BLaER1 treated with 17β-estradiol and CSF1 and Interleukin-3, amounts not matched to agents 10 nM and 100 nM (cell line): ENCODE data around the gene ATG10.
"Not testable (repeated sequence)": the region's sequence is repeated elsewhere in the genome, so short reads cannot be mapped to it uniquely, and the experiment has no call there.

Source experiments
- H3K27ac ChIP-seq, 11 experiments: shearing (Covaris generic); formaldehyde crosslinking; 2 replicates each; pipeline ENCODE4 v1.8.1; 2022
- H3K27me3 ChIP-seq, 11 experiments: shearing (Covaris generic); formaldehyde crosslinking; 2 replicates each; pipeline ENCODE4 v1.8.1; 2022
- H3K36me3 ChIP-seq, 11 experiments: shearing (Covaris generic); formaldehyde crosslinking; 2 replicates each; pipeline ENCODE4 v1.8.1; 2022
- H3K4me1 ChIP-seq, 10 experiments: shearing (Covaris generic); formaldehyde crosslinking; 2 replicates each; pipeline ENCODE4 v1.8.1; 2022
- H3K4me2 ChIP-seq, 11 experiments: shearing (Covaris generic); formaldehyde crosslinking; 2 replicates each; pipeline ENCODE4 v1.8.1; 2022
- H3K4me3 ChIP-seq, 10 experiments: shearing (Covaris generic); formaldehyde crosslinking; 2 replicates each; pipeline ENCODE4 v1.8.1; 2022
- H3K9ac ChIP-seq, 11 experiments: shearing (Covaris generic); formaldehyde crosslinking; 2 replicates each; pipeline ENCODE4 v1.8.1; 2022
- H3K9me3 ChIP-seq, 11 experiments: shearing (Covaris generic); formaldehyde crosslinking; replicated peaks in 1 of 11; 2 replicates each; pipeline ENCODE4 v1.8.1; 2022
- H4K20me1 ChIP-seq, 11 experiments: shearing (Covaris generic); formaldehyde crosslinking; 2 replicates each; pipeline ENCODE4 v1.8.1; 2022
- Cebpa-rat ChIP-seq, 11 experiments: shearing (Covaris generic); IDR thresholded peaks; 2 replicates each; pipeline ENCODE4 v1.8.1; 2022

ATG10 gene

GRCh38 chr5:81972492-81972783 lies 615 bp downstream of the ATG10 start:
- Histone ChIP-seq H3K36me3 (peaks cover 12 to 17% (median 15%) of the 10 kb centered on the region in 11 experiments; a peak in 21 of 22 replicates), H3K9me3 (peaks cover 0 to 9% (median 0%) of the 10 kb centered on the region in 11 experiments; a peak in 2 of 22 replicates), H3K27me3 (no peaks in the 10 kb centered on the region), H3K27ac (peak overlapping the region; percentile 94 to 99 (median 99)), H3K4me2 (peak overlapping the region; percentile 69 to 91 (median 81)), H4K20me1 (no peaks in the 10 kb centered on the region), H3K4me1 (peaks cover 10 to 31% (median 18%) of the 10 kb centered on the region in 10 experiments; a peak in 19 of 20 replicates), H3K9ac (peak overlapping the region; percentile 92 to 100 (median 99)), H3K4me3 (peak overlapping the region; percentile 64 to 88 (median 80))
- no peak for TF ChIP-seq Cebpa-rat (IDR thresholded peaks at IDR 0.05)

GRCh38 chr5:81980160-81980559 lies 8.3 kb downstream of the ATG10 start:
- Histone ChIP-seq H3K36me3 (peaks cover 41 to 75% (median 63%) of the 10 kb centered on the region in 11 experiments), H3K9ac (no peak overlapping the region), H4K20me1 (no peaks in the 10 kb centered on the region), H3K9me3 (peaks cover 11 to 36% (median 26%) of the 10 kb centered on the region in 11 experiments), H3K4me2 (peak overlapping the region in 3 of 11 experiments; percentile 6 to 50 (median 49); a peak in 4 of 22 replicates), H3K4me3 (no peak overlapping the region), H3K27ac (no peak overlapping the region), H3K27me3 (no peaks in the 10 kb centered on the region), H3K4me1 (peaks cover 0 to 25% (median 6%) of the 10 kb centered on the region in 10 experiments; a peak in 11 of 20 replicates)
- TF ChIP-seq Cebpa-rat (IDR thresholded peaks at IDR 0.05): no peak

GRCh38 chr5:81980598-81981260 lies 8.9 kb downstream of the ATG10 start:
- no peak for TF ChIP-seq Cebpa-rat (IDR thresholded peaks at IDR 0.05)
- Histone ChIP-seq H3K4me2 (no peak overlapping the region; a peak in 1 of 22 replicates), H3K4me3 (no peak overlapping the region), H3K27ac (no peak overlapping the region), H3K36me3 (peaks cover 47 to 80% (median 68%) of the 10 kb centered on the region in 11 experiments), H3K9ac (no peak overlapping the region), H3K4me1 (peaks cover 0 to 25% (median 6%) of the 10 kb centered on the region in 10 experiments; a peak in 11 of 20 replicates), H4K20me1 (no peaks in the 10 kb centered on the region), H3K9me3 (peaks cover 16 to 42% (median 30%) of the 10 kb centered on the region in 11 experiments), H3K27me3 (no peaks in the 10 kb centered on the region)

- H3K4me2 ChIP-seq, H4K20me1 ChIP-seq, H3K27ac ChIP-seq, H3K9ac ChIP-seq, H3K27me3 ChIP-seq, H3K4me3 ChIP-seq: not testable (repeated sequence)
- Histone ChIP-seq H3K36me3 (peaks cover 47 to 80% (median 69%) of the 10 kb centered on the region in 11 experiments), H3K9me3 (peaks cover 19 to 42% (median 35%) of the 10 kb centered on the region in 11 experiments), H3K4me1 (peaks cover 0 to 25% (median 6%) of the 10 kb centered on the region in 10 experiments; a peak in 11 of 20 replicates)
These were observed 10.4 kb downstream of the ATG10 start for GRCh38 chr5:81982172-81982685.

GRCh38 chr5:81983148-81983547 lies 11.3 kb downstream of the ATG10 start:
- H3K4me3 ChIP-seq, H3K9ac ChIP-seq, H3K27me3 ChIP-seq, H3K27ac ChIP-seq, H4K20me1 ChIP-seq, H3K4me2 ChIP-seq: not testable (repeated sequence)
- H3K4me1 ChIP-seq: peaks cover 0 to 25% (median 6%) of the 10 kb centered on the region in 10 experiments; a peak in 11 of 20 replicates
- peaks cover 19 to 42% (median 31%) of the 10 kb centered on the region in 11 experiments for H3K9me3 ChIP-seq
- H3K36me3 ChIP-seq: peaks cover 46 to 77% (median 67%) of the 10 kb centered on the region in 11 experiments

GRCh38 chr5:81983563-81983962 lies 11.7 kb downstream of the ATG10 start:
- Histone ChIP-seq H3K4me1 (peaks cover 0 to 25% (median 6%) of the 10 kb centered on the region in 10 experiments; a peak in 11 of 20 replicates), H3K9me3 (peaks cover 19 to 42% (median 31%) of the 10 kb centered on the region in 11 experiments), H3K36me3 (peaks cover 46 to 77% (median 67%) of the 10 kb centered on the region in 11 experiments)
- H3K27ac ChIP-seq, H3K9ac ChIP-seq, H3K4me2 ChIP-seq, H4K20me1 ChIP-seq, H3K4me3 ChIP-seq, H3K27me3 ChIP-seq: not testable (repeated sequence)

- H3K4me2 ChIP-seq: no peak overlapping the region
- H3K27ac ChIP-seq: no peak overlapping the region
- H3K27me3 ChIP-seq: no peaks in the 10 kb centered on the region
- H3K9ac ChIP-seq: no peak overlapping the region
- peaks cover 50 to 77% (median 66%) of the 10 kb centered on the region in 11 experiments for H3K36me3 ChIP-seq
- peaks cover 0 to 11% (median 6%) of the 10 kb centered on the region in 10 experiments; a peak in 11 of 20 replicates for H3K4me1 ChIP-seq
- H4K20me1 ChIP-seq: no peaks in the 10 kb centered on the region
- TF ChIP-seq Cebpa-rat (IDR thresholded peaks at IDR 0.05): no peak
- no peak overlapping the region for H3K4me3 ChIP-seq
- H3K9me3 ChIP-seq: peaks cover 19 to 39% (median 31%) of the 10 kb centered on the region in 11 experiments
These were observed 14.3 kb downstream of the ATG10 start for GRCh38 chr5:81986126-81986525.

GRCh38 chr5:81989204-81989603 lies 17.4 kb downstream of the ATG10 start:
- Histone ChIP-seq H3K4me1 (peaks cover 0 to 9% (median 4%) of the 10 kb centered on the region in 10 experiments; a peak in 11 of 20 replicates), H3K9ac (no peak overlapping the region), H3K27ac (no peak overlapping the region), H3K4me3 (no peak overlapping the region), H4K20me1 (no peaks in the 10 kb centered on the region), H3K36me3 (peaks cover 60 to 87% (median 71%) of the 10 kb centered on the region in 11 experiments), H3K4me2 (no peak overlapping the region), H3K27me3 (no peaks in the 10 kb centered on the region), H3K9me3 (peaks cover 2 to 20% (median 15%) of the 10 kb centered on the region in 11 experiments; a peak in 20 of 22 replicates)
- TF ChIP-seq Cebpa-rat (IDR thresholded peaks at IDR 0.05): no peak

GRCh38 chr5:81994679-81995078 lies 22.9 kb downstream of the ATG10 start:
- no peak overlapping the region for H3K4me3 ChIP-seq
- peaks cover 31 to 45% (median 37%) of the 10 kb centered on the region in 11 experiments for H3K9me3 ChIP-seq
- no peak overlapping the region for H3K9ac ChIP-seq
- peaks cover 64 to 96% (median 83%) of the 10 kb centered on the region in 11 experiments for H3K36me3 ChIP-seq
- no peak overlapping the region for H3K4me2 ChIP-seq
- H3K27ac ChIP-seq: no peak overlapping the region
- H3K27me3 ChIP-seq: no peaks in the 10 kb centered on the region
- no peak for TF ChIP-seq Cebpa-rat (IDR thresholded peaks at IDR 0.05)
- no peaks in the 10 kb centered on the region for H4K20me1 ChIP-seq
- H3K4me1 ChIP-seq: peaks cover 0 to 7% (median 0%) of the 10 kb centered on the region in 10 experiments; a peak in 3 of 20 replicates
